HEK293T (cell line): Measurements from ENCODE around the gene ATP8B3.

Experiments
- CTCF ChIA-PET: fragments of 350-600 bp; formaldehyde crosslinking; extraction: SDS; loops from one replicate; lab custom pipeline; 2021; ENCODE audit warnings: antibody characterized with exemption, inconsistent platforms; lab: Yijun Ruan, JAX
- POLR2A ChIA-PET: fragments of 350-600 bp; formaldehyde crosslinking; extraction: SDS; loops from one replicate; lab custom pipeline; 2020; ENCODE audit warnings: antibody characterized with exemption, inconsistent platforms; lab: Yijun Ruan, JAX
- DNase-seq: peaks from one replicate; pipeline ENCODE4 v3.0.0; 2012; ENCODE audit warnings: mixed read lengths; ENCODE audit errors: extremely low spot score
- ARNT ChIP-seq: fragments of 450-650 bp; IDR thresholded peaks from 2 replicates; pipeline ENCODE4 v1.6.1; 2017; ENCODE audit warnings: mild to moderate bottlenecking
- BHLHE40 ChIP-seq: fragments of 450-650 bp; IDR thresholded peaks from 2 replicates; pipeline ENCODE4 v1.6.1; 2016; ENCODE audit warnings: mild to moderate bottlenecking, moderate library complexity, borderline replicate concordance
- CTBP1 ChIP-seq: fragments of 450-650 bp; IDR thresholded peaks from 2 replicates; pipeline ENCODE4 v1.6.1; 2016; ENCODE audit warnings: borderline replicate concordance
- ELF4 ChIP-seq: fragments of 450-650 bp; IDR thresholded peaks from 2 replicates; pipeline ENCODE4 v1.6.1; 2017; ENCODE audit warnings: antibody characterized with exemption
- FOXA1 ChIP-seq: fragments of 450-650 bp; IDR thresholded peaks from 2 replicates; pipeline ENCODE4 v1.6.1; 2016; ENCODE audit warnings: mild to moderate bottlenecking
- FOXK2 ChIP-seq: fragments of 450-650 bp; IDR thresholded peaks from 2 replicates; pipeline ENCODE4 v1.6.1; 2016; ENCODE audit warnings: mild to moderate bottlenecking
- FOXM1 ChIP-seq: fragments of 450-650 bp; IDR thresholded peaks from 2 replicates; pipeline ENCODE4 v1.6.1; 2017; ENCODE audit warnings: mild to moderate bottlenecking, borderline replicate concordance
- HDGF ChIP-seq: fragments of 450-650 bp; IDR thresholded peaks from 2 replicates; pipeline ENCODE4 v1.6.1; 2017; ENCODE audit warnings: antibody characterized with exemption, borderline replicate concordance
- L3MBTL2 ChIP-seq: fragments of 450-650 bp; conservative IDR thresholded peaks from 2 replicates; pipeline ENCODE4 v1.6.1; 2016; ENCODE audit warnings: mild to moderate bottlenecking
- LEF1 ChIP-seq: fragments of 450-650 bp; IDR thresholded peaks from 2 replicates; pipeline ENCODE4 v1.6.1; 2017; ENCODE audit warnings: mild to moderate bottlenecking, borderline replicate concordance
- NFRKB ChIP-seq: fragments of 450-650 bp; IDR thresholded peaks from 2 replicates; pipeline ENCODE4 v1.6.1; 2016; ENCODE audit warnings: mild to moderate bottlenecking, moderate library complexity
- SP1 ChIP-seq: fragments of 450-650 bp; IDR thresholded peaks from 2 replicates; pipeline ENCODE4 v1.6.1; 2017
- SUZ12 ChIP-seq: fragments of 450-650 bp; IDR thresholded peaks from 2 replicates; pipeline ENCODE4 v1.6.1; 2016; ENCODE audit warnings: mild to moderate bottlenecking
- TARDBP ChIP-seq: fragments of 450-650 bp; IDR thresholded peaks from 2 replicates; pipeline ENCODE4 v1.6.1; 2016
- ZNF384 ChIP-seq: fragments of 450-650 bp; IDR thresholded peaks from 2 replicates; pipeline ENCODE4 v1.6.1; 2016
- TF ChIP-seq, protein P1 (sequence below): fragments of 450-650 bp; IDR thresholded peaks from 2 replicates; pipeline ENCODE4 v1.6.1; 2016

Gene ATP8B3

DNA sequence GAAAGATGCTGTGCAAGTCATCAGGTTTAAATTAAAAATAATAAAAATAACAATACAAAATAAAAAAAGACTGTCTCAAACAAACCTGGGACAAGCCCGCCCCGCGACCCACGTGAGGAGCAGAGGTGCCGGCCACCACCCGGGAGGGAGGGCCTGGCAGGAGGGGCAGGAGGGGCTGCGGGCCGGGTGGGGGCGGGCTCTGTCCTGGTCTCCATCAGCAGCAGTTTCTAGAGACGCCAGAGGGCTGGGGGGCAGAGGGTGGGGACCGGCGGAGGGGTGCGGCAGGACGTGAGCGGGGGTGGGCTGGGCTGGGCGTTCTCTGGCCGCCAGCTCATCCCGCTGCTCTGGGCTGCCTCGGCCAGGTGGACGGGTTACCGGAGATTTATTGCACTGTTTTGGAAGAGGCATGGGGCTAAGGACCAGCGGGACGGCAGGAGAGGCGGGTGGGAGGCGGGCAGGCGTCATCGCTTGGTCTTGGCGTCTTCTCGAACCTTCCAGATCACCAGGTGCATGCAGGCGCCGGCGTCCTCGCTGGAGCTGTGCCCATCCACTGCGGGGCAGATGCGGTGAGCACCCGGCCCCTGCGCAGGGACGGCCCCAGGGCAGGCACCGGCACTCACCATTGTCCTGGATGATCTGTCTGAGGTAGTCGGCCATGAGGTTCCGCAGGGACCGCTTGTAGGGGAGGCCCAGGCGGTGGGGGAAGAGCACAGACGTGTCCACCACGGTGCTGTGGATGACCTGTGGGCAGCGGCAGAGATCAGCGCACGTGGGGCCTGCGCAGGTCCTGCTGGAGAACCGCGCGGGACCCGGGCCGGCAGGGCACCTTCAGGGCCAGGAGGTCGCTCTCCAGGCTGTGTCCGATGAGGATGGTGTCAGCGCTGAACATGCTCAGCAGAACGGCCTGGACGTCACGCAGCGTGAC, 3.8 kb upstream of the ATP8B3 start:
- no peak for DNase-seq
- CTCF ChIA-PET: interaction anchor here (2.7 kb wide), 1 partner anchor 10 kb away, joined by 8 read pairs; no protein-coding TSS in a partner anchor
- TF ChIP-seq BHLHE40 (no peak), SUZ12 (no peak), ELF4 (no peak), CTBP1 (no peak), FOXK2 (no peak), FOXA1 (no peak), TARDBP (no peak), L3MBTL2 (no peak), SP1 (no peak), LEF1 (no peak), HDGF (no peak), FOXM1 (no peak), ZNF384 (no peak), NFRKB (no peak), ARNT (no peak)
- TF ChIP-seq, protein P1, sequence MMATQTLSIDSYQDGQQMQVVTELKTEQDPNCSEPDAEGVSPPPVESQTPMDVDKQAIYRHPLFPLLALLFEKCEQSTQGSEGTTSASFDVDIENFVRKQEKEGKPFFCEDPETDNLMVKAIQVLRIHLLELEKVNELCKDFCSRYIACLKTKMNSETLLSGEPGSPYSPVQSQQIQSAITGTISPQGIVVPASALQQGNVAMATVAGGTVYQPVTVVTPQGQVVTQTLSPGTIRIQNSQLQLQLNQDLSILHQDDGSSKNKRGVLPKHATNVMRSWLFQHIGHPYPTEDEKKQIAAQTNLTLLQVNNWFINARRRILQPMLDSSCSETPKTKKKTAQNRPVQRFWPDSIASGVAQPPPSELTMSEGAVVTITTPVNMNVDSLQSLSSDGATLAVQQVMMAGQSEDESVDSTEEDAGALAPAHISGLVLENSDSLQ: no peak
- POLR2A ChIA-PET: no interaction called here

DNA sequence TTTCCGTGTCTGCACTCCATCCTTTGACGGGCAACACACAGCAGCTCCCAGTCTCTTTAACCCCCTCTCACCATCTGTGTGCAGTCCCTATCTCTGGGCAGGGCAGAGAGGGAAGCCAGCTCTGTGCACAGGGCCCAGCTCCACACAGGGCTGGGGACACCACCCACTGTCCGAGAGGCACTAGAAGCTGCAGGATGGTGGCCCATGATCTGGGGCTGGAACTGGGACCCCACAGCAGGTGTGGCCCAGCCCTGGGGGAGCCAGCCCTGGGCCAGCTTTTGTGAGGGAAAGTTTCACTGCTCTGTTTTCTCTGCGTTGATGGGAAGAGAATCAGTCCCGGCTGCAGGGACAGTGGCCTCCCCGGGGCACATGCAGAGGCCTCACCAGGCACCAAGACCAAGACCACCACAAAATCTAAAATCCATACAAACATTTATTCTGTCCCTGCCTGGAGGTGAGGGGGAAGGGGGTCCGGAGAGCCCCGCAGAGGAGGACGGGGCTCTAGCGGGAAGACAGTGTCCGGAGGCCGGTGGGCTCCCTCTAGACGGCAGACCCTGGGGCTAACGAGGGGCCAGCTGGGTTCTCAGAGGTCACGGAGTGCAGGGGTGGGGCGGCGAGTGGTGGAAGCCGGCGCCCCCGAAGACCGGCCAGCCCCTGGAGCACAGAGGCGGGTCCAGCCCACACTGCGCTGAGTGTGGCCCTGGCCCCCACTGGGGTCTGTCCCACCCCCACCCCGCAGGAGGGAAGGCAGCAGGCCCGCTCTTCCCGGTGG, 2.9 kb upstream of the ATP8B3 start:
- ChIA-PET POLR2A (no interaction called here), CTCF (interaction anchor here (1.7 to 2.7 kb wide), 2 partner anchors 11 to 23 kb away, joined by 4 to 8 read pairs; no protein-coding TSS in a partner anchor)
- DNase-seq: no peak
- TF ChIP-seq NFRKB (no peak), BHLHE40 (no peak), ZNF384 (no peak), L3MBTL2 (no peak), CTBP1 (no peak), HDGF (no peak), ELF4 (no peak)
- TF ChIP-seq, protein P1: no peak

DNA sequence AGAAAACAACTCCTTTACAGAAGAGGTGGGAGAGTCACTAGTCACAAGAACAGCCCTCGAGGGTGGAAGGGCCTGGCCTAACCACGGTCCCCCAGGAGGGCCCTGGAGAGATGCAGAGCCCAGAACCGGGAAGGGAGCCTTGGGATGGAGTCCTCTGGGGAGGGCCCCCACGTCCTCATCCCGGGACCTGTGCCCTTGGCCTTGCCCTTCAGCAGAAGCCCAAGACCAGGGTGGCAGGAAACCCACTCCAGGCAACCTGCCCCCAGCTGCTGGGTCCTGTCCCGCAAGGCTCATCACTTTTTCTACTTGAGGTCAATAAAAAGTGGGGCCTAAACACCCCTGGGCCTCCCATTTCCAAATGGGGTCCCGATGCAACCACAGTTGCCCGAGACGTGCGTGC, 2.3 kb upstream of the ATP8B3 start:
- TF ChIP-seq FOXA1 (no peak), BHLHE40 (no peak), LEF1 (no peak), FOXK2 (no peak), ELF4 (no peak), FOXM1 (no peak), ZNF384 (no peak), ARNT (no peak), TARDBP (no peak), SUZ12 (no peak), CTBP1 (no peak), HDGF (no peak)
- CTCF ChIA-PET: interaction anchor here (1.0 to 2.7 kb wide), 4 partner anchors 12 to 142 kb away, joined by 3 to 8 read pairs (median 4); no protein-coding TSS in a partner anchor
- POLR2A ChIA-PET: interaction anchor here (1.6 kb wide), 1 partner anchor 11 kb away, joined by 4 read pairs; no protein-coding TSS in a partner anchor
- no peak for DNase-seq

DNA sequence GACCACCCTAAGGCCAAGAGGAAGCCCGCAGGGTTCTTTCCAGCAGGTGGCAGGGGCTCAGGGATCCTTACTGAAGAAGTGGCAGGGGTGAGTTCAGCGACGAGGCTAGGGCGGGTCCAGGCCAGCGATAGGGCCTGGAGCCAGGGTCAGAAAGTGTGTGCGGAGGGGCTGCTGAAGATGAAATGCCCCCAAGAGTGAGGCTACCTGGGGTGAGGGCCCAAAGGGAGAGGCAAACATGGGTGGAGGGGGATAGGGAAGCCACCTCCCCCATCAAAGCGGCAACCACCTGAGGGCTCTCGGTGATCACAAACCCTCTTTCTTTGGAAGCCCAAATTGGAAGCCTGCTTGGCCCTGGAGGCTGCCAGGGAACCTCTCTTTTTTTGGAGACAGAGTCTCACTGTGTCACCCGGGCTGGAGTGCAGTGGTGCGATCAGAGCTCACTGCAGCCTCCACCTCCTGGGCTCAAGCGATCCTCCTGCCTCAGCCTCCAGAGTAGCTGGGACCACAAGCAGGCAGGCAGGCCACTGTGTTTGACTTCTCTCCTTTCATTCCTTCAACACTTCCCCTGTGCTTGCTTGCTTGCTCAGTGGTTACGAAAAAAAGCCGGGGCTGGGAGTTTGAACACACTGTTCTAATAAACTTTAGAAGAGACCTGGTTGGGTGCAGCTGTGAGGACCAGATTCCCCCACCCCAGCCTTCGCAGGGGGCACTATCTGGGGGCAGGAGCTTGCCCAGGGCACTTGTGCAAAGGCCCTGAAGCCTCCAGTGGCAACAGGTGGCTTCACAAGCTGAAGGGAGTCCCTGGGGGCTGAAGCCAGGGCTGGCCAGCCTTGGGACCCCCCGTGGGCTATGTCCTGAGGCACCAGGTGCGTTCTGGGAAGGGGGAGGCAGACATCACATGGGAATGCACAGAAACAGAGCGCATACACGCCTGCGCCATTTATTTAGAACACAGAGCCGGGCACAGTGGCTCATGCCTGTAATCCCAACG, 1.4 kb upstream of the ATP8B3 start:
- no peak for DNase-seq
- POLR2A ChIA-PET: interaction anchor here (1.6 kb wide), 1 partner anchor 12 kb away, joined by 4 read pairs; no protein-coding TSS in a partner anchor
- CTCF ChIA-PET: interaction anchor here (1.0 to 2.7 kb wide), 4 partner anchors 13 to 141 kb away, joined by 3 to 8 read pairs (median 4); no protein-coding TSS in a partner anchor
- TF ChIP-seq FOXK2 (no peak), FOXA1 (no peak), LEF1 (no peak), ZNF384 (no peak), CTBP1 (no peak), NFRKB (no peak), TARDBP (no peak), ELF4 (no peak), SP1 (no peak), SUZ12 (no peak), ARNT (no peak), HDGF (no peak), FOXM1 (no peak), L3MBTL2 (no peak), BHLHE40 (no peak)
- TF ChIP-seq, protein P1: no peak
